NCI-H2196 treated with DMSO at 0.1 percent for 48 hours (cell line): ENCODE data around the gene SP140L.
"Not testable (repeated sequence)": the region's sequence is repeated elsewhere in the genome, so short reads cannot be mapped to it uniquely, and the experiment has no call there.

Experiments
- DNase-seq: peaks from one replicate; lab custom pipeline; 2025; ENCODE audit not compliant: unreplicated experiment; lab: John Stamatoyannopoulos, UW

SP140L gene

GRCh38 chr2:230362030-230362691, 35.2 kb downstream of the SP140L start:
- DNase-seq: no peak

GRCh38 chr2:230382108-230382507, 55.1 kb downstream of the SP140L start:
- no peak for DNase-seq

- DNase-seq: no peak
These were observed 56.5 kb downstream of the SP140L start for GRCh38 chr2:230383453-230383852.

GRCh38 chr2:230384986-230385385, 58.0 kb downstream of the SP140L start:
- DNase-seq: no peak

GRCh38 chr2:230394301-230394700, 67.3 kb downstream of the SP140L start:
- no peak for DNase-seq

- not testable (repeated sequence) for DNase-seq
These were observed 71.7 kb downstream of the SP140L start for GRCh38 chr2:230398698-230399097.

- DNase-seq: no peak
These were observed 73.0 kb downstream of the SP140L start for GRCh38 chr2:230400041-230400440.

- no peak for DNase-seq
These were observed 73.5 kb downstream of the SP140L start for GRCh38 chr2:230400454-230400853.

- DNase-seq: not testable (repeated sequence)
These were observed 74.0 kb downstream of the SP140L start for GRCh38 chr2:230401026-230401425.

GRCh38 chr2:230403746-230404145, 76.8 kb downstream of the SP140L start:
- no peak for DNase-seq

GRCh38 chr2:230405824-230406223, 78.8 kb downstream of the SP140L start:
- DNase-seq: no peak

GRCh38 chr2:230408244-230408842, 81.3 kb downstream of the SP140L start:
- DNase-seq: no peak

GRCh38 chr2:230409316-230409715, 82.3 kb downstream of the SP140L start:
- not testable (repeated sequence) for DNase-seq

GRCh38 chr2:230410263-230410662, 83.3 kb downstream of the SP140L start:
- DNase-seq: no peak

GRCh38 chr2:230410861-230411569, 84.0 kb downstream of the SP140L start:
- DNase-seq: no peak

GRCh38 chr2:230411570-230412370, 84.8 kb downstream of the SP140L start:
- no peak for DNase-seq

GRCh38 chr2:230412371-230412711, 85.3 kb downstream of the SP140L start:
- no peak for DNase-seq

GRCh38 chr2:230412846-230413245, 85.9 kb downstream of the SP140L start:
- DNase-seq: no peak

- no peak for DNase-seq
These were observed 86.5 kb downstream of the SP140L start for GRCh38 chr2:230413479-230413878.

GRCh38 chr2:230414302-230414701, 87.3 kb downstream of the SP140L start:
- DNase-seq: no peak

GRCh38 chr2:230416061-230416721, 89.2 kb downstream of the SP140L start, which contains the start of gene SP100:
TSS of gene SP100 (plus strand) at chr2:230416201. CDS start at chr2:230416297, 96 bp downstream.
- no peak for DNase-seq
